Activated naive CD4-positive, alpha-beta T cell treated with anti-CD3 and anti-CD28 coated beads for 36 hours (primary cell): ENCODE measurements around the gene NMRK1. TPM values are rescaled to one million over a fixed set of nuclear protein-coding genes. Genes with fewer than 3 reads are reported as not detected.

Experiments
- CTCF ChIA-PET: fragments of 350-600 bp; sonication (Branson Sonifier 250); formaldehyde crosslinking; loops from one replicate; lab custom pipeline; 2021; ENCODE audit warnings: antibody characterized with exemption; lab: Charles Lee
- DNase-seq: peaks from one replicate; pipeline ENCODE4 v3.0.0-alpha.2; 2020
- H3K27ac Mint-ChIP-seq: one replicate; pipeline ENCODE4 v1.8.0; 2021; ENCODE audit warnings: mild to moderate bottlenecking, mixed read lengths
- H3K27me3 Mint-ChIP-seq: one replicate; pipeline ENCODE4 v1.8.0; 2021; ENCODE audit warnings: low read depth, mixed read lengths
- H3K36me3 Mint-ChIP-seq: one replicate; pipeline ENCODE4 v1.8.0; 2021; ENCODE audit warnings: low read depth, mixed read lengths
- H3K4me1 Mint-ChIP-seq: one replicate; pipeline ENCODE4 v1.8.0; 2021; ENCODE audit warnings: low read depth, mixed read lengths
- H3K4me3 Mint-ChIP-seq: one replicate; pipeline ENCODE4 v1.8.0; 2021; ENCODE audit warnings: mild to moderate bottlenecking, moderate library complexity, mixed read lengths
- H3K9me3 Mint-ChIP-seq: one replicate; pipeline ENCODE4 v1.8.0; 2021; ENCODE audit warnings: mixed read lengths
- intact Hi-C: fragments of 100-400 bp; cut with micrococcal nuclease; formaldehyde crosslinking; loops from one replicate; pipeline ENCODE4 v1.15.1; 2023
- total RNA-seq, 2 experiments: library from RNA; stranded (reverse); gene quantifications; one replicate each; pipeline ENCODE4 v1.2.3, GENCODE V29; 2021

NMRK1 gene
- total RNA-seq, 2 experiments from 2014 or later: 20.6 to 22.6 TPM

DNA sequence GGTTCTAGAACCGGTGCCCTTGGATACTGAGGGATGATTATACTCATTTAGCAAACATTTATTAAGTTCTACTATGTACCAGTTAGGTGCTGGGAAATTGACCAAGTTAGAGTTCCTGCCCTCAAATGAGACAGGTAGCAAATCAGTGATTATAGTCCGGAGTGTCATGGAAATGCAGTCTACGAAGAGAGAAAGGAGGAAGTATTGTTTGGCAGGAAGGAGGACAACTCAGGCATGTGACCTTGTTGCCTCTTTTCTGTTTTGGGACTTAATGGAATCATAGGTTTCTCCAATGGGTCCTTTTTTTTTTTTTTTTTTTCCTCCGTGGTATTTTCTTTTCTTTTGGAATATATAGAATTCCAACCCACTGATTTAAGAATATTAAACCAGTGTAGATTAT lies 28.4 kb upstream of the NMRK1 start:
- H3K27ac Mint-ChIP-seq: no peak overlapping the region
- intact Hi-C loops: no loop called here

DNA sequence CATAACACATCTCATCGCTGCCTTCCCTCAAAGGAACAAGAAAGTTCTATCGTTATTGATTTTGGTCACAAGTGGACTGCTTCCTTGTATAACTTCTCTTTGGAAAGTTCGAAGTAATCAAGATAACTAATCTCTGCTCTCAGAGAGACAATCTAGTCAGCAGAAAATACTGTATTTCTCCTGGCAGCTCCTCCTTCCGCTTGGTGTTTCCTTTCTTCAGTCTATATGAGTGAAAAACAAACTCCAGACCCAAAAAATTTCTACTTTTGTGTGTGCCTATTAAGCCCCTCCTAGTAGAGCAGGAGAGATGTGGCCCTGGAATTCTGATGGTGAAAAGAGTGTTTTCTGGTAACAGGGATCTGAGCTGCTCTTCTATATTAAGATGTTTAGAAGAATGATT lies 24.8 kb upstream of the NMRK1 start:
- Mint-ChIP-seq H3K9me3 (peaks cover 2% of the 10 kb centered on the region), H3K4me1 (peaks cover 54% of the 10 kb centered on the region), H3K4me3 (no peak overlapping the region), H3K36me3 (peaks cover 7% of the 10 kb centered on the region), H3K27ac (no peak overlapping the region), H3K27me3 (no peaks in the 10 kb centered on the region)
- DNase-seq: no peak
- intact Hi-C loops: no loop called here
- CTCF ChIA-PET: no interaction called here

More for the DNA sequence above, 28.4 kb upstream of the NMRK1 start:
- Mint-ChIP-seq H3K4me1 (peaks cover 41% of the 10 kb centered on the region), H3K27me3 (no peaks in the 10 kb centered on the region), H3K36me3 (peaks cover 32% of the 10 kb centered on the region), H3K4me3 (no peak overlapping the region), H3K9me3 (peaks cover 9% of the 10 kb centered on the region)
- no peak for DNase-seq
- CTCF ChIA-PET: interaction anchor here (0.7 kb wide), 1 partner anchor 1963 kb away, joined by 5 read pairs; no protein-coding TSS in a partner anchor

DNA sequence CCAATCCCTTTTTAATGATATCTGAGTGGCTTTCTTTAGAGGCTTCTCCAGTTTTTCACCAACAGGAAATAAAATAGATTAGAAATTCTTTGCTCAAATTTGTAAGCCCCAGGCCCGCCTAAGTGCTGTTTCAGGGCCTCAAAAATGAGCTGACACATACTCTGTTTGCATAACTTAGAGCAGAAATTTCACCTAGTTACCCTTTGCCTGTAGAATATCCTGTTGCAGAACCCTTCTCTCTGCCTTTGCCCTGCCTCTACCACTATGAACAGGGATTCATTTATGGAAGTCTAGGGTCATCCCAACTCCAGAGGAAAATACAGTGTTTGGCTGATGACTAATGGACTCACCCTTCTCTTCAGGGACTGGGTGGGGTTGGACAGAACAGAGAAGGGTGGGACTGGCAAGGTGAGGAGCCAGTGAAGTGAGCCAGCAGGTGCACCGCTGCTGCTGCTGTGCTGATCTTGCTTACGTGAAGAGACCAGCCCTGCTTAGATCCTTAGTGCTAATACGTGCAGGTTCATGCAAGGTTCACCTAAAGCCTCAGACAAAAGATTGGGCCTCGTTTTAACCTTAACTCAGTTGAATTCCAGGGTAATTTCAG lies 23.2 kb upstream of the NMRK1 start:
- Mint-ChIP-seq H3K27ac (no peak overlapping the region), H3K4me1 (peaks cover 49% of the 10 kb centered on the region), H3K27me3 (no peaks in the 10 kb centered on the region), H3K9me3 (no peaks in the 10 kb centered on the region), H3K36me3 (peaks cover 1% of the 10 kb centered on the region), H3K4me3 (no peak overlapping the region)
- CTCF ChIA-PET: no interaction called here
- intact Hi-C loops: loop anchor here (2.0 kb wide), 1 partner anchor 18 kb away; no protein-coding TSS in a partner anchor
- no peak for DNase-seq

DNA sequence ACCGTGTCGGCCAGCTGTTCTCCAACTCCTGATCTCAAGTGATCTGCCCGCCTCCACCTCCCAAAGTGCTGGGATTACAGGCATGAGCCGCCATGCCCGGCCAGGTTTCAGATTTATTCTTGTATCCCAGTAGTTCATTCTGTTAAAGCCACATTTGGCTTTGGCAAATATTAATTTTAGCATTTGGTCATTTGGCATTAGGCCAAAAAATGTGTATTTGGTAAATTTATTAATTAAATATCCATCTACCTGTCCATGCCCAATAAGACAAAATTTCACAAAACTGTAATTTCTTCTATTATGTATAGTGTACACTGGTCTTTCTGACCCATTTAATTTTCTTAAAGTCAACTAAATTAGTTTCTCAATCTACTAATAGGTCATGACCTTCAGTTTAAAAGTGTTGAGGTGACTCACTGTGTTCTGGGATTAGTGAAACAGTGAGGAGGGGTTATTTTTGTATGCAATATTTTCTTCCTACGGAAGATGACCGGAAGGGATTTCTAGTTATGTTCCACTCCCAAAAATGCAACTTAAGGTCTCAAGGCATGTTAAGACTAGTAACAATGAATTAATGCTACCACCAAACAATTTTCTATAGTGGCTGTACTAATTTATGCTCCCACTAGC lies 21.4 kb upstream of the NMRK1 start:
- Mint-ChIP-seq H3K4me1 (peaks cover 65% of the 10 kb centered on the region), H3K27ac (no peak overlapping the region), H3K4me3 (no peak overlapping the region), H3K27me3 (no peaks in the 10 kb centered on the region), H3K36me3 (peaks cover 3% of the 10 kb centered on the region), H3K9me3 (no peaks in the 10 kb centered on the region)
- CTCF ChIA-PET: no interaction called here
- no peak for DNase-seq
- intact Hi-C loops: no loop called here

DNA sequence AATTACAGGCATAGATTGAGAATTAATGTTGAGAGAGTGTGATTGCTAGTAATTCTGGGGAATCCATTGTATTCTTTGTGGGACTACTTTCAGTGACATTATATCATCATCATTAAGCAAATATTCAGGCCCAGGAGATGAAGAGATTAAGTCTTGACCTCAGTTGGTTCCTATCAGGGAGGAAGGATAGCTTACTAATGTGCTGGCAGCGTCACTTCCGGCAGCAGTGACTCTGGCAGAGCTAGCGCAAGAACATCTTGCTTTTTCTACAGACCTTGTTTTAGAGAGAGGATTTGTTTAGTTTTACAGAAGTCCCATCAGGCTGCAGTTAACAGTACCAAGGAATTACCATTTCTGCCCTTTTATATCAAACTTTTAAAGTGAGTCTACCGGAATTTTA lies 20.6 kb upstream of the NMRK1 start:
- intact Hi-C loops: no loop called here
- CTCF ChIA-PET: no interaction called here
- Mint-ChIP-seq H3K36me3 (peaks cover 3% of the 10 kb centered on the region), H3K4me1 (peaks cover 64% of the 10 kb centered on the region), H3K27ac (no peak overlapping the region), H3K27me3 (no peaks in the 10 kb centered on the region), H3K4me3 (no peak overlapping the region), H3K9me3 (no peaks in the 10 kb centered on the region)
- DNase-seq: no peak

DNA sequence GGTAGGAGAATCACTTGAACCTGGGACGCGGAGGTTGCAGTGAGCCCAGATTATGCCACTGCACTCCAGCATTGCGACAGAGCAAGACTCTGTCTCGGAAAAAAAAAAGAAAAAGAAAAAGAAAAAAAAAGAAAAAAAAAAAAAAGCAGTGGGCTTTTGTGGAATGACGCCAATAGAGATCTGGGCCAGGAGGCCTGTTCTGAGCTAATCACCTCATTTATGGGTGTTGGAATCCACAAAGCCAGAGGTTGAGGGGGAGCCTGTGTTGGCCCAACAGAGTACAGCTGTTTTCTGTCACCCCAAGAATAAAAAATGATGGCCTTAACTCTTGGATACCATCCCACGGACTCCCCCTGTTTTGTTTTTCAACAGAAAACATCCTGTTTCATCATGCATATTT lies 18.9 kb upstream of the NMRK1 start:
- Mint-ChIP-seq H3K27ac (no peak overlapping the region), H3K27me3 (no peaks in the 10 kb centered on the region), H3K4me3 (no peak overlapping the region), H3K4me1 (peaks cover 61% of the 10 kb centered on the region), H3K36me3 (peaks cover 9% of the 10 kb centered on the region), H3K9me3 (no peaks in the 10 kb centered on the region)
- DNase-seq: no peak
- CTCF ChIA-PET: interaction anchor here (0.6 to 0.7 kb wide), 5 partner anchors 10 to 798 kb away, joined by 3 to 5 read pairs (median 3); no protein-coding TSS in a partner anchor
- intact Hi-C loops: no loop called here

DNA sequence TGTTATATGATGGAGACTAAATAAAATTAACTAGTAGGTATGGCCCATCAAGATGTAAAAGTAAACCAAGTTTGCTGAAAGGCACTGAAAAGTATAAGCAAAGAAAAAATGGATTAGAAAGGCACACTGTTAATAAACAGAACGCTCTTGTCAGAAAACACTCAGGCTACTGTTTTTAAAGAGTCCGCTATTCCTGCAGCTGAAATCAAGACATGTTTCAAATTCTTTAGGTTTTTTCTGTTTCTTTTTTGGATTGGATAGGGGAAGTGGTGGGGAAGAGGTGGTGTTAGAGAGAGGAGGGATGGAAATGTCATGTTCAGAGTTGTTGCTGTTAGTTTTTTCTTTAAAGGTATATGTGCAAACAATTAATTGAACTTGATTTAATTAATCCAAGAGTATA lies 17.9 kb upstream of the NMRK1 start:
- no peaks in the 10 kb centered on the region for H3K9me3 Mint-ChIP-seq
- H3K27ac Mint-ChIP-seq: no peak overlapping the region
- CTCF ChIA-PET: interaction anchor here (0.7 kb wide), 1 partner anchor 799 kb away, joined by 3 read pairs; no protein-coding TSS in a partner anchor
- intact Hi-C loops: loop anchor here (2.0 kb wide), 1 partner anchor 15 kb away; no protein-coding TSS in a partner anchor
- no peaks in the 10 kb centered on the region for H3K27me3 Mint-ChIP-seq
- no peak for DNase-seq
- peaks cover 61% of the 10 kb centered on the region for H3K4me1 Mint-ChIP-seq
- no peak overlapping the region for H3K4me3 Mint-ChIP-seq
- H3K36me3 Mint-ChIP-seq: peaks cover 13% of the 10 kb centered on the region

DNA sequence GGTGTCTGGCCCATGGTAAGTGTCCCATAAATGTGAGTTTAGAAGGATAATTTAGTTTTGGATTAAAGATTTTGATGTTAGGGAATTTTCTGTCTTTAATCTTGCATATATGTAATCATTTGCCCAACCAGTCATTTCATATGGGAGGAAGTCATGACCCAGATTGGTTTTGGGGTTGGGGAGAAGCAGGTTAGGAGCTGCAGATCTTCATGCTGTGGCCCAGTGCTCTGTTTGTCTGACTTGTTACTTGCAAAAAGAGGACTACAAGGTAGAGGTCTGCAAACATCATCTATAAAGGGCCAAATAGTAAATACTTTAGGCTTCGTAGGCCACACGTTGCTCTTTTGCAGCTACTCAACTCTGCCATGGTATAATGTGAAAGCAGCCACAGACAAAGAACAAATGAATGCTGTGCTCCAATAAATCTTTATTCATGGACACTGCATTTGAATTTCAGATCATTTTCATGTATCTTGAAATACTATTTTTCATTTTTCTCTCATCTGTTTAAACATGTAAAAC lies 17.1 kb upstream of the NMRK1 start:
- H3K4me3 Mint-ChIP-seq: no peak overlapping the region
- CTCF ChIA-PET: interaction anchor here (0.7 to 1.0 kb wide), 2 partner anchors 41 to 96 kb away, joined by 3 read pairs; no protein-coding TSS in a partner anchor

DNA sequence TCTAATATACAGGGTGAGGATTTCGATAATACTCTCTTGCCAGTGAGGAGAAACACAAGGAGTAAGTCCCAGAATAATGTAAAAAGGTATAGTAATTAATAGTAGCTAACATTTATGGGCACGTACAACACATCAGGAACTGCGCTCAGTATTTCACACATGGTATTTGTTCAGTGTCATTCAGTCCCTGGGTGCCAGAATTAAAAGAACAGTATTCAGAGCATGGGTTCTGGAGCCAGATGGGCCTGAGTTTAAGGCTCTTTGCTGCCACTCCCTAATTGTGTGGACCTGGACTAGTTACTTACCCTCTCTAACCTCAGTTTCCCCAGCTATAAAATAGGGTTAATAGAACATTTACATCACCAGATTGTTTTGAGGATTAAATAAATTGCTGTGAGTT lies 16.7 kb upstream of the NMRK1 start:
- Mint-ChIP-seq H3K27ac (no peak overlapping the region), H3K4me1 (peaks cover 53% of the 10 kb centered on the region)
- CTCF ChIA-PET: interaction anchor here (0.6 to 1.0 kb wide), 3 partner anchors 97 to 331 kb away, joined by 3 read pairs; no protein-coding TSS in a partner anchor

More for the DNA sequence above, 17.1 kb upstream of the NMRK1 start:
- Mint-ChIP-seq H3K4me1 (peaks cover 57% of the 10 kb centered on the region), H3K9me3 (no peaks in the 10 kb centered on the region), H3K27ac (no peak overlapping the region), H3K36me3 (peaks cover 14% of the 10 kb centered on the region), H3K27me3 (no peaks in the 10 kb centered on the region)
- intact Hi-C loops: loop anchor here (2.0 kb wide), 1 partner anchor 14 kb away; no protein-coding TSS in a partner anchor
- no peak for DNase-seq

DNA sequence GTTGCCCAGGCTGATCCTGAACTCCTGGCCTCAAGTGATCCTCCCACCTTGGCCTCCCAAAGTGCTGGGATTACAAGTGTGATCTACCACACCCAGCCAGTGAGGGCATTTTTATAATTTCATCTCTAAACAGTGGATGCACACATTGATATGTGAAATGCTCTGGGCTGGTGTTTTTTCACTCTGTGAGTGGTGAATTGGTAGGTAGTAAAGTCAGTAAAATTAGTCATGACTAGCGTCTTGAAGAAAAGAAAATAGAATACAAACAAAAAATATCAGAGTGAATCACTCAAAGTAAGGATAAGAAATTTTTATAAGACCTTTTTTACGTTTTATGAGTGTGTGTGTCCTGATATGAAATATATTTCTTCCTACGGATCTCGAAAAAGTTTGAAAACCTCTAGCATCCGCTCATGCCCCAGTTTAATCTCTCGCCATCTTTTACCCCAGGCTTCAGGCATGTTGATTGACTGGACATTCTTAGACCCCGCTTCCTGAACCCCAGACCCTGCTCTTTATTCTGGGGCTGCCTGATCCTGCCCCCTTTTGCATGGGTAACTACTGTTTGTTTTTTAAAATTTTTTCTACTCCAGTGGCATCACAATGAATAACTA lies 14.3 kb upstream of the NMRK1 start:
- Mint-ChIP-seq H3K27ac (no peak overlapping the region), H3K36me3 (peaks cover 17% of the 10 kb centered on the region), H3K9me3 (no peaks in the 10 kb centered on the region), H3K4me3 (no peak overlapping the region), H3K27me3 (no peaks in the 10 kb centered on the region), H3K4me1 (peaks cover 51% of the 10 kb centered on the region)
- CTCF ChIA-PET: no interaction called here
- intact Hi-C loops: no loop called here
- DNase-seq: no peak

More for the DNA sequence above, 16.7 kb upstream of the NMRK1 start:
- Mint-ChIP-seq H3K36me3 (peaks cover 14% of the 10 kb centered on the region), H3K4me3 (no peak overlapping the region), H3K9me3 (no peaks in the 10 kb centered on the region), H3K27me3 (no peaks in the 10 kb centered on the region)
- DNase-seq: no peak
- intact Hi-C loops: loop anchor here (2.0 kb wide), 1 partner anchor 14 kb away; no protein-coding TSS in a partner anchor

DNA sequence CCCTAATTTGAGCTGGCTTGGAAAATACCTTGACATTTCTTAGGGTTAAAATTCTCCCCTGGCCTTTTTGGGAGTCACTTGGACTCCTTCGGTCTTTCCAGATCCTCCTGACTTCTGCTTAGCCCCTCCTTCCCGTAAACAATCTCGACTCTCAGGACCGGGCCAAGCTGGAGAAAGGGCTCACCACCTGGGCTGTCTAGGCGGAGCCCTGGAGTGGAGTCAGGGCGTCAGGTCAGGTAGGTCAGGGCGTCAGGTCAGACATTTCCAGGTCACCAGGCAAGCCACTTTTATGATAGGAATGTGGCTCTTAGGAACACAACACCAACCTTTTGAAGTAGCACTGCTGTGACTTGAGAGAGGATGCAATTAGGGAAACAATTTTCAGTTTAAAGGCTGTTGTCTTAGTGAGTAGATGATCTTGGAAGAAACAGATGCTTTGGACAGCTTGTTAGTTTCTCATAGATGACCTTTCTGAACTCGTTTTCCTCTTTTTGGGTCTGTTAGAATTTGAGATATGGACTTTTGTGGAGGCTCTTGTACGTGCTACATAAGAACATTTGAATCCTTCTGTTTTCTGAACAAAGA lies 13.1 kb upstream of the NMRK1 start:
- DNase-seq: no peak
- intact Hi-C loops: no loop called here
- CTCF ChIA-PET: interaction anchor here (0.5 to 0.7 kb wide), 3 partner anchors 86 to 1943 kb away, joined by 3 to 5 read pairs (median 5); no protein-coding TSS in a partner anchor
- no peaks in the 10 kb centered on the region for H3K9me3 Mint-ChIP-seq
- no peaks in the 10 kb centered on the region for H3K27me3 Mint-ChIP-seq
- H3K4me1 Mint-ChIP-seq: peaks cover 59% of the 10 kb centered on the region
- peaks cover 19% of the 10 kb centered on the region for H3K36me3 Mint-ChIP-seq
- H3K27ac Mint-ChIP-seq: no peak overlapping the region
- no peak overlapping the region for H3K4me3 Mint-ChIP-seq

DNA sequence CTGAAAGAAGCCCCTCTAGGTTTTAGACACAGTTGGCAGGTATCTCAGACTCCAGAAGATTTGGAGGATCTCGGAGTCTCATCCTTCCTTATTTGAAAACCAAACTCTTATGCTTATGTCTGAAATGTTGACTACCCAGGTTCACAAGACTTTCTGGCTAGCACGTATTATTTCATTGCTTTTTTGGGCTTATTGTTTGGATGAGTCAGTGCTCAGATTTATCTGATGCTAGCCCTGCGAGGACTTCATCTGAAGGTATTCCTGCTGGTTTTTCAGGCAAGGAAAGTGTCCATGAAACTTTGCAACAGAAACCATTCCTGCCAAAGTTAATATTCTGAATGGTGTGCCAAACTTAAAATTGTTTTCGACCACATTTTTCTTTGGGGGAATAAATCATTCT lies 8.8 kb upstream of the NMRK1 start:
- CTCF ChIA-PET: interaction anchor here (0.6 kb wide), 1 partner anchor 10 kb away, joined by 4 read pairs; no protein-coding TSS in a partner anchor

More for the DNA sequence above, 8.8 kb upstream of the NMRK1 start:
- no peak overlapping the region for H3K27ac Mint-ChIP-seq
- no peak for DNase-seq
- peaks cover 13% of the 10 kb centered on the region for H3K36me3 Mint-ChIP-seq
- no peaks in the 10 kb centered on the region for H3K27me3 Mint-ChIP-seq
- no peak overlapping the region for H3K4me3 Mint-ChIP-seq
- intact Hi-C loops: no loop called here
- H3K9me3 Mint-ChIP-seq: no peaks in the 10 kb centered on the region
- peaks cover 60% of the 10 kb centered on the region for H3K4me1 Mint-ChIP-seq
